Fibroblast of lung (primary cell): Measurements from ENCODE around the gene TNIK.

Experiments
- EZH2 ChIP-seq: IDR thresholded peaks from 2 replicates; pipeline ENCODE4 v1.5.1; 2012; ENCODE audit warnings: low read length, control low read depth, mild to moderate bottlenecking; ENCODE audit errors: missing control alignments
- TF ChIP-seq, protein P1 (sequence below), 2 donors: IDR thresholded peaks in 1 of 2; conservative IDR thresholded peaks in 1 of 2; 1 replicate in 1 of 2; 2 replicates in 1 of 2; pipeline ENCODE4 v1.5.1; 2011 to 2012; ENCODE audit warnings: low read length in 2 of 2, control low read depth in 1 of 2, inconsistent platforms in 1 of 2, low read depth in 1 of 2, mild to moderate bottlenecking in 1 of 2

DNA sequence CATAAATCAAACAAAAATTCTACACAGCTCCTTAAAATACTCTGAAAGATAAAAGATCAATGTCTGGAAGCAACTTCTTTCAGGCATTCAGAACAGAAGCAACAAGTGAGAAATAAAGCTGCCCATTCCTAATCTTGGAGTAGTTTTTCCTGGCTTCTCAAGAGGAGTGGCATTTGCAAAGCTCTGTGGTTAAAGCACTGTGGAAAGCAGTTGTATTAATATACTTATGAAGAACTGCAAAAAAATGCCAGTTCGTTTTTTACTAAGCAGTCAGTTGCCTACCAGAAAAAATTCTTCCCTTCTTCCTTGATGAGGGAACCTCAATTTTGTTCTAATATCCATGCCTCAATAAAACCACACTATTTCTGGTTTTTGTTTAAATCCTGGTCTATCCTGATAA lies 197.8 kb downstream of the TNIK start:
- TF ChIP-seq, protein P1, sequence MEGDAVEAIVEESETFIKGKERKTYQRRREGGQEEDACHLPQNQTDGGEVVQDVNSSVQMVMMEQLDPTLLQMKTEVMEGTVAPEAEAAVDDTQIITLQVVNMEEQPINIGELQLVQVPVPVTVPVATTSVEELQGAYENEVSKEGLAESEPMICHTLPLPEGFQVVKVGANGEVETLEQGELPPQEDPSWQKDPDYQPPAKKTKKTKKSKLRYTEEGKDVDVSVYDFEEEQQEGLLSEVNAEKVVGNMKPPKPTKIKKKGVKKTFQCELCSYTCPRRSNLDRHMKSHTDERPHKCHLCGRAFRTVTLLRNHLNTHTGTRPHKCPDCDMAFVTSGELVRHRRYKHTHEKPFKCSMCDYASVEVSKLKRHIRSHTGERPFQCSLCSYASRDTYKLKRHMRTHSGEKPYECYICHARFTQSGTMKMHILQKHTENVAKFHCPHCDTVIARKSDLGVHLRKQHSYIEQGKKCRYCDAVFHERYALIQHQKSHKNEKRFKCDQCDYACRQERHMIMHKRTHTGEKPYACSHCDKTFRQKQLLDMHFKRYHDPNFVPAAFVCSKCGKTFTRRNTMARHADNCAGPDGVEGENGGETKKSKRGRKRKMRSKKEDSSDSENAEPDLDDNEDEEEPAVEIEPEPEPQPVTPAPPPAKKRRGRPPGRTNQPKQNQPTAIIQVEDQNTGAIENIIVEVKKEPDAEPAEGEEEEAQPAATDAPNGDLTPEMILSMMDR (conservative IDR thresholded peaks at IDR 0.05 in 1 of 2, IDR thresholded peaks at IDR 0.05 in 1 of 2; ENCODE audit: low read depth in 1 of 2, low read length in 2 of 2) = no peak
- TF ChIP-seq EZH2 = no peak
